GM23248 (cell line): ENCODE measurements around the gene MEGF11.

Experiments
- EZH2 ChIP-seq: fragments of 200-600 bp; sonication (generic); IDR thresholded peaks from 2 replicates; pipeline ENCODE4 v1.6.1; 2018; ENCODE audit warnings: antibody characterized with exemption, mild to moderate bottlenecking; ENCODE audit not compliant: insufficient read depth, poor library complexity, severe bottlenecking
- EZH2phosphoT487 ChIP-seq: fragments of 200-600 bp; sonication (generic); IDR thresholded peaks from 2 replicates; pipeline ENCODE4 v1.6.1; 2018; ENCODE audit warnings: antibody characterized with exemption, moderate library complexity, mild to moderate bottlenecking, low read depth; ENCODE audit not compliant: insufficient read depth

DNA sequence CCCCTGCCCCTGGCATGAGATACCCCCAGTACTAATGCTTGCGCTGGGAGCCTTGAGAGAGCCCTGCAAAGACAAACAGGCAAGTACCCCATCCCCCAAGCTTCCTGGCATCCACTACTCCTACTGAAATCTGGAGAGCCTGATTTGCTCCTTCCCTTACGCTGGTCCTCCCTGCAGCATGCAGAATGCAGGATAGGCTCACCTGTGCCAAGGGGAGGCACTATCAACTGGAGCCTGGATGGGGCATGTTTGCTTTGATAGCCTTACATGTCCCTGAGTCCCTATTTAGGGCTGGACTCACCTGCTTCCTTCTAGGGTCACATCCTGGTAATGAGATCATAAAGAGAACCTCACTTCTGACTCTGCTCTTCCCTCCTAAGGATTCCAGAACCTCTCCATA, 341.3 kb downstream of the MEGF11 start:
- TF ChIP-seq EZH2phosphoT487 (no peak), EZH2 (no peak)
